WTC11 (cell line): ENCODE results near the gene LYRM2.

ENCODE experiments used
- TEAD1 ChIP-seq: sonication (generic); formaldehyde crosslinking; IDR thresholded peaks from 2 replicates; pipeline ENCODE4 v1.8.0; 2022; ENCODE audit warnings: mild to moderate bottlenecking, missing genetic modification reagents
- TF ChIP-seq, protein P1 (sequence below): fragments of 200-600 bp; IDR thresholded peaks from 2 replicates; pipeline ENCODE4 v1.8.0; 2022; ENCODE audit warnings: antibody characterized with exemption

DNA sequence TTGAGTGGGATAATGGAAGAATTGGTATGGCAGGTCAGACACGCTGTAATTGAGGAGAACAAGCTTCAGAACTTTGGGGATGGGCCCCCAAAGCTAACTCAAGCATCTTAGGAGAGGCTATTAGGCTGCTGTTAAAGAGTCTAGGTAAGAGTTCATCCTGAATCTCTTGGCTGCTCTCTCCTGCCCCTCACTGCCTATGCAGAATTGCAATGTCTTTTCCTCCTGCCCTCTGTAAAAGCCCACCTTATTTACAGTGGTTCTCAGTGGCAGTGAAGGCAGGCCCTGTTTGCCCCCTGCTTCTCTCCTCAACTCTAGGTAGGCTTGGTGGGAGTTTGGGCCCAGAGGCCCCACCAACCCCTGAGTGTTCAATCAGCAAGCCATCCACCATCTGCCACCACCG lies 55.0 kb downstream of the LYRM2 start:
- TF ChIP-seq, protein P1, sequence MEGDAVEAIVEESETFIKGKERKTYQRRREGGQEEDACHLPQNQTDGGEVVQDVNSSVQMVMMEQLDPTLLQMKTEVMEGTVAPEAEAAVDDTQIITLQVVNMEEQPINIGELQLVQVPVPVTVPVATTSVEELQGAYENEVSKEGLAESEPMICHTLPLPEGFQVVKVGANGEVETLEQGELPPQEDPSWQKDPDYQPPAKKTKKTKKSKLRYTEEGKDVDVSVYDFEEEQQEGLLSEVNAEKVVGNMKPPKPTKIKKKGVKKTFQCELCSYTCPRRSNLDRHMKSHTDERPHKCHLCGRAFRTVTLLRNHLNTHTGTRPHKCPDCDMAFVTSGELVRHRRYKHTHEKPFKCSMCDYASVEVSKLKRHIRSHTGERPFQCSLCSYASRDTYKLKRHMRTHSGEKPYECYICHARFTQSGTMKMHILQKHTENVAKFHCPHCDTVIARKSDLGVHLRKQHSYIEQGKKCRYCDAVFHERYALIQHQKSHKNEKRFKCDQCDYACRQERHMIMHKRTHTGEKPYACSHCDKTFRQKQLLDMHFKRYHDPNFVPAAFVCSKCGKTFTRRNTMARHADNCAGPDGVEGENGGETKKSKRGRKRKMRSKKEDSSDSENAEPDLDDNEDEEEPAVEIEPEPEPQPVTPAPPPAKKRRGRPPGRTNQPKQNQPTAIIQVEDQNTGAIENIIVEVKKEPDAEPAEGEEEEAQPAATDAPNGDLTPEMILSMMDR, result no peak
- TF ChIP-seq TEAD1, result no peak
